A673 (cell line): ENCODE measurements around the gene TEX101. TPM values are rescaled to one million over a fixed set of nuclear protein-coding genes. Genes with fewer than 3 reads are reported as not detected.
"Not testable (repeated sequence)": the region's sequence is repeated elsewhere in the genome, so short reads cannot be mapped to it uniquely, and the experiment has no call there.

Source experiments
- BruUV-seq: library from RNA; stranded (reverse); fragments of 400-500 nt; replicated peaks from 2 replicates; lab custom pipeline; 2021; lab: Mats Ljungman, UMichigan
- CTCF ChIA-PET: fragments of 300-600 bp; sonication (Branson Sonifier 250); formaldehyde crosslinking; loops from one replicate; lab custom pipeline; 2022; ENCODE audit warnings: antibody characterized with exemption; lab: Charles Lee
- POLR2A ChIA-PET: fragments of 300-600 bp; sonication (Branson Sonifier 250); formaldehyde crosslinking; loops from one replicate; lab custom pipeline; 2022; ENCODE audit warnings: antibody characterized with exemption; ENCODE audit not compliant: low non-redundant PET; lab: Charles Lee
- DNase-seq: peaks from one replicate; pipeline ENCODE4 v3.0.0-alpha.2; 2015; ENCODE audit warnings: low spot score
- H3K27ac ChIP-seq: fragments of 200-600 bp; sonication (generic); 2 replicates; pipeline ENCODE4 v1.5.1; 2016; ENCODE audit warnings: mixed run types, low read depth, mild to moderate bottlenecking, mixed read lengths, antibody characterized with exemption, low read length; ENCODE audit not compliant: poor library complexity, severe bottlenecking
- H3K27me3 ChIP-seq: fragments of 200-600 bp; sonication (generic); replicated peaks from 2 replicates; pipeline ENCODE4 v1.6.1; 2017; ENCODE audit warnings: mixed run types, low read depth, mild to moderate bottlenecking, mixed read lengths, antibody characterized with exemption, low read length; ENCODE audit not compliant: insufficient read depth, poor library complexity
- H3K36me3 ChIP-seq: fragments of 200-600 bp; sonication (generic); 2 replicates; pipeline ENCODE4 v1.6.1; 2016; ENCODE audit warnings: mixed run types, mild to moderate bottlenecking, mixed read lengths, antibody characterized with exemption, low read length; ENCODE audit not compliant: insufficient read depth, poor library complexity, severe bottlenecking
- H3K4me1 ChIP-seq: fragments of 200-600 bp; sonication (generic); 2 replicates; pipeline ENCODE4 v1.6.1; 2017; ENCODE audit warnings: mixed run types, mild to moderate bottlenecking, mixed read lengths, antibody characterized with exemption, low read length; ENCODE audit not compliant: insufficient read depth, poor library complexity, severe bottlenecking
- H3K4me3 ChIP-seq: fragments of 200-600 bp; sonication (generic); 2 replicates; pipeline ENCODE4 v1.5.1; 2016; ENCODE audit warnings: low read depth, mixed run types, mild to moderate bottlenecking, mixed read lengths, low read length; ENCODE audit not compliant: poor library complexity, severe bottlenecking
- H3K9me3 ChIP-seq: fragments of 200-600 bp; sonication (generic); 2 replicates; pipeline ENCODE4 v1.6.1; 2016; ENCODE audit warnings: mixed run types, low read depth, mild to moderate bottlenecking, mixed read lengths, antibody characterized with exemption, low read length; ENCODE audit not compliant: poor library complexity, severe bottlenecking
- EZH2 ChIP-seq: fragments of 200-600 bp; sonication (generic); IDR thresholded peaks from 2 replicates; pipeline ENCODE4 v1.6.1; 2017; ENCODE audit warnings: borderline replicate concordance, low read depth, mild to moderate bottlenecking, mixed read lengths, antibody characterized with exemption, low read length; ENCODE audit not compliant: poor library complexity, severe bottlenecking
- intact Hi-C: fragments of 100-400 bp; cut with micrococcal nuclease; formaldehyde crosslinking; loops from one replicate; pipeline ENCODE4 v1.10.0; 2022; ENCODE audit not compliant: unreplicated experiment
- total RNA-seq: library from RNA; stranded (reverse); gene quantifications from 2 replicates; pipeline ENCODE4 v1.2.3, GENCODE V29; 2021
- TF ChIP-seq, protein P1 (sequence below): fragments of 300-800, 200-600 bp; sonication (generic); conservative IDR thresholded peaks from 2 replicates; pipeline ENCODE4 v1.5.1; 2017; ENCODE audit warnings: low read depth, mild to moderate bottlenecking, antibody characterized with exemption, low read length, moderate library complexity, mixed read lengths

TEX101 gene
- total RNA-seq, 1 experiment from 2014 or later = not detected

DNA sequence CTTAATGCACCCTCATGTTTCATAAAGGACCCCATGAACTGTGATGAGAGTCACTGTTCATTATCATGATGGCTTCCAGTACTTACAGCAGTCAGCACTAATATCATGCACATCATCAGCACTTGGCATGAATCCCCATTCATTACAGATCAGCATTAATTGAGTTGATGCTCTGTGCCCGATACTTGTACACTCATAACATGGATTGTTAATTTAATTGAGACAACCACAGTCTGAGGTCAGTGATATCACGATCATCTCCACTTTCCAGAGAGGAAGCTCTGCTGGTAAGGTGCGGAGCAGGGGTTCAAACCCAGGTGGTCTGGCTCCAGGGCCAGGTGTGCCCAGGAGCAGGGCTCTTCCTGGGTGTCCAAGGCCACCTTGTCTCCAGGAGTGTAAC lies 21.2 kb upstream of the TEX101 start:
- H3K27me3 ChIP-seq, intact Hi-C loops, H3K4me1 ChIP-seq, H3K36me3 ChIP-seq, BruUV-seq, DNase-seq, H3K27ac ChIP-seq, CTCF ChIA-PET, H3K4me3 ChIP-seq, H3K9me3 ChIP-seq, POLR2A ChIA-PET: not testable (repeated sequence)

- POLR2A ChIA-PET = no interaction called here
- Histone ChIP-seq H3K4me1 (no peaks in the 10 kb centered on the region), H3K27me3 (peaks cover 5% of the 10 kb centered on the region), H3K36me3 (no peaks in the 10 kb centered on the region), H3K27ac (no peak overlapping the region), H3K4me3 (no peak overlapping the region), H3K9me3 (no peaks in the 10 kb centered on the region)
- no peak for TF ChIP-seq EZH2
- TF ChIP-seq, protein P1, sequence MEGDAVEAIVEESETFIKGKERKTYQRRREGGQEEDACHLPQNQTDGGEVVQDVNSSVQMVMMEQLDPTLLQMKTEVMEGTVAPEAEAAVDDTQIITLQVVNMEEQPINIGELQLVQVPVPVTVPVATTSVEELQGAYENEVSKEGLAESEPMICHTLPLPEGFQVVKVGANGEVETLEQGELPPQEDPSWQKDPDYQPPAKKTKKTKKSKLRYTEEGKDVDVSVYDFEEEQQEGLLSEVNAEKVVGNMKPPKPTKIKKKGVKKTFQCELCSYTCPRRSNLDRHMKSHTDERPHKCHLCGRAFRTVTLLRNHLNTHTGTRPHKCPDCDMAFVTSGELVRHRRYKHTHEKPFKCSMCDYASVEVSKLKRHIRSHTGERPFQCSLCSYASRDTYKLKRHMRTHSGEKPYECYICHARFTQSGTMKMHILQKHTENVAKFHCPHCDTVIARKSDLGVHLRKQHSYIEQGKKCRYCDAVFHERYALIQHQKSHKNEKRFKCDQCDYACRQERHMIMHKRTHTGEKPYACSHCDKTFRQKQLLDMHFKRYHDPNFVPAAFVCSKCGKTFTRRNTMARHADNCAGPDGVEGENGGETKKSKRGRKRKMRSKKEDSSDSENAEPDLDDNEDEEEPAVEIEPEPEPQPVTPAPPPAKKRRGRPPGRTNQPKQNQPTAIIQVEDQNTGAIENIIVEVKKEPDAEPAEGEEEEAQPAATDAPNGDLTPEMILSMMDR = no peak
- CTCF ChIA-PET = no interaction called here
- intact Hi-C loops = no loop called here
- no TSS peak for BruUV-seq
- DNase-seq = no peak
These were observed 19.1 kb upstream of the TEX101 start for GRCh38 chr19:43395561-43395960.

DNA sequence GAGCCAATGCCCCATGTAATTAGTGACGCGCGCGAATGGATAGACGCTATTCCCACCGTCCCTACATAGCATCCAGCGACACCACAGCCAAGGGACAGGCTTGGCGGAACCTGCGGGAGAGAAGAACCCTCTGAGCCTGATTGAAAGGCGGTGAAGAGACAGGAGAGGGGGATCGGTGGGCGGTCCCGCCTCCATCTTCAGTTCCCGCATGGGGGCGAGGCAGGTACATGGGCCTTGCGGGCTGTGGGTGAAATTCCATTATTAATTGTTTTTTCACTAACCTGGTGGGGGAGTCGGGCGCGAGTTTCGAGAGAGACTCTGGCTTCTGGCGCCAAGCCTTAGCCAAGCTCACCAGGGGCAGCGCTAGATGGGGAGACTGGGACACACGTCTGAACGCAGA lies 8.4 kb upstream of the TEX101 start:
- no peaks in the 10 kb centered on the region for H3K4me1 ChIP-seq
- H3K27me3 ChIP-seq = no peaks in the 10 kb centered on the region
- BruUV-seq = no TSS peak
- intact Hi-C loops = no loop called here
- no peak overlapping the region for H3K4me3 ChIP-seq
- DNase-seq = no peak
- no peaks in the 10 kb centered on the region for H3K36me3 ChIP-seq
- no peak overlapping the region for H3K27ac ChIP-seq
- no peaks in the 10 kb centered on the region for H3K9me3 ChIP-seq
- ChIA-PET CTCF (no interaction called here), POLR2A (no interaction called here)
- no peak for TF ChIP-seq EZH2
- TF ChIP-seq, protein P1 = no peak

- Histone ChIP-seq H3K27ac (no peak overlapping the region), H3K4me3 (no peak overlapping the region), H3K27me3 (no peaks in the 10 kb centered on the region), H3K36me3 (no peaks in the 10 kb centered on the region), H3K9me3 (no peaks in the 10 kb centered on the region), H3K4me1 (no peaks in the 10 kb centered on the region)
- CTCF ChIA-PET = no interaction called here
- intact Hi-C loops = no loop called here
- no peak for DNase-seq
- no peak for TF ChIP-seq EZH2
- TF ChIP-seq, protein P1 = no peak
- POLR2A ChIA-PET = no interaction called here
- no TSS peak for BruUV-seq
These were observed 7.2 kb upstream of the TEX101 start for GRCh38 chr19:43407416-43408005.
